ENCODE data around the gene FOSL1. TPM values are rescaled to one million over a fixed set of nuclear protein-coding genes. Genes with fewer than 3 reads are reported as not detected.

The FOSL1 gene
- total and polyA plus RNA-seq, 10 donors, result 0.42 to 5.4 (median 1.3) TPM

DNA sequence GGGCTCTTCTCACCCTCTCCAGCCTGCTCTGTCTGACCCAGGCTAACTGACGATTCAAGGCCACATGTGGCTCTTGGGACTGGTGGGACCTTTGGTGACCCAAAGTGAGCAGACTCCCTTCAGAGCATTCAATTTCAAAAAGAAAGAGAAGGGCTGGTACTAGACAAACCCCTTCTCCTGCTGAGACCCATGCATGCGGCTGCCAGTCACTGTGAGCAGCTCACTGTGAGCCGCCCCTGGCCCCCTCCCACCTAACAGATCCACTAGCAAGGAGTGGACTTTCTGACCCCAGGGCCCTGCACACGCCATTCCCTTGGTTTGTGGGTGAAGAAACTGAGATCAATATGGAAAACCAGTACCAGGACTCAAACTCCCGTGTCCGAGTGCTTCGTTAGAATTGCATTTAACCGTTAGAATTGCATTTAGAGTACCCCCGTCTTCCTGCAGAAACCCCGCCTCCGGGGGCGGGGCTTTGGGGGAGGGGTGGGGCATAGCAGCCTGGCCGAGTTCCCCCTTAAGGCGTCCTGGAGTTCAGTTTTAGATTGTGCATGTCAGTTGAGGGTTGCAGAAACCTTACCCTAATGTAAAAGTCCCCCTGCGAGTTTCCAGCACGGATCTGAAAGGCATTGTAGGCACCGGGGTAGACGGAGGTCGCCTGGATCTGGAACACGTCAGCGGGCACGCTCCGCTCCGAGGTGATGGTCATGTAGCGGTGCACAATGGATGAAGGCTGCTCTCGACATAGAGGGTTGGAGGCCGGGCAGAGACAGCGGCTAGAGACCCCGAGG is 32.7 kb downstream of the FOSL1 start:
- H3K4me3 ChIP-seq, result no peak overlapping the region
- 56 to 67% (median 62%) methylated on average over 28 to 29 of the region's 29 CpGs for WGBS, 5 donors
- TF ChIP-seq, protein P1, sequence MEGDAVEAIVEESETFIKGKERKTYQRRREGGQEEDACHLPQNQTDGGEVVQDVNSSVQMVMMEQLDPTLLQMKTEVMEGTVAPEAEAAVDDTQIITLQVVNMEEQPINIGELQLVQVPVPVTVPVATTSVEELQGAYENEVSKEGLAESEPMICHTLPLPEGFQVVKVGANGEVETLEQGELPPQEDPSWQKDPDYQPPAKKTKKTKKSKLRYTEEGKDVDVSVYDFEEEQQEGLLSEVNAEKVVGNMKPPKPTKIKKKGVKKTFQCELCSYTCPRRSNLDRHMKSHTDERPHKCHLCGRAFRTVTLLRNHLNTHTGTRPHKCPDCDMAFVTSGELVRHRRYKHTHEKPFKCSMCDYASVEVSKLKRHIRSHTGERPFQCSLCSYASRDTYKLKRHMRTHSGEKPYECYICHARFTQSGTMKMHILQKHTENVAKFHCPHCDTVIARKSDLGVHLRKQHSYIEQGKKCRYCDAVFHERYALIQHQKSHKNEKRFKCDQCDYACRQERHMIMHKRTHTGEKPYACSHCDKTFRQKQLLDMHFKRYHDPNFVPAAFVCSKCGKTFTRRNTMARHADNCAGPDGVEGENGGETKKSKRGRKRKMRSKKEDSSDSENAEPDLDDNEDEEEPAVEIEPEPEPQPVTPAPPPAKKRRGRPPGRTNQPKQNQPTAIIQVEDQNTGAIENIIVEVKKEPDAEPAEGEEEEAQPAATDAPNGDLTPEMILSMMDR (IDR thresholded peaks at IDR 0.05 in 8 of 11, conservative IDR thresholded peaks at IDR 0.05 in 3 of 11), result no peak
- TF ChIP-seq POLR2A (IDR thresholded peaks at IDR 0.05) (no peak), POLR2AphosphoS5 (IDR thresholded peaks at IDR 0.05) (no peak)
- intact Hi-C loops (cut with DNase I; ENCODE audit: low total_unique reads), result no loop called here
- H3K4me1 ChIP-seq, result peaks cover 8 to 75% (median 40%) of the 10 kb centered on the region in 6 donors
- H3K27me3 ChIP-seq (replicated peaks in 1 of 7), result peaks cover 0 to 5% (median 0%) of the 10 kb centered on the region in 7 donors
- DNase-seq, result peak; percentile 72
- H3K36me3 ChIP-seq, result peaks cover 5 to 60% (median 49%) of the 10 kb centered on the region in 6 donors
- peak overlapping the region in 1 of 8 donors; percentile 2 for H3K27ac ChIP-seq
- H3K9me3 ChIP-seq, result no peaks in the 10 kb centered on the region

DNA sequence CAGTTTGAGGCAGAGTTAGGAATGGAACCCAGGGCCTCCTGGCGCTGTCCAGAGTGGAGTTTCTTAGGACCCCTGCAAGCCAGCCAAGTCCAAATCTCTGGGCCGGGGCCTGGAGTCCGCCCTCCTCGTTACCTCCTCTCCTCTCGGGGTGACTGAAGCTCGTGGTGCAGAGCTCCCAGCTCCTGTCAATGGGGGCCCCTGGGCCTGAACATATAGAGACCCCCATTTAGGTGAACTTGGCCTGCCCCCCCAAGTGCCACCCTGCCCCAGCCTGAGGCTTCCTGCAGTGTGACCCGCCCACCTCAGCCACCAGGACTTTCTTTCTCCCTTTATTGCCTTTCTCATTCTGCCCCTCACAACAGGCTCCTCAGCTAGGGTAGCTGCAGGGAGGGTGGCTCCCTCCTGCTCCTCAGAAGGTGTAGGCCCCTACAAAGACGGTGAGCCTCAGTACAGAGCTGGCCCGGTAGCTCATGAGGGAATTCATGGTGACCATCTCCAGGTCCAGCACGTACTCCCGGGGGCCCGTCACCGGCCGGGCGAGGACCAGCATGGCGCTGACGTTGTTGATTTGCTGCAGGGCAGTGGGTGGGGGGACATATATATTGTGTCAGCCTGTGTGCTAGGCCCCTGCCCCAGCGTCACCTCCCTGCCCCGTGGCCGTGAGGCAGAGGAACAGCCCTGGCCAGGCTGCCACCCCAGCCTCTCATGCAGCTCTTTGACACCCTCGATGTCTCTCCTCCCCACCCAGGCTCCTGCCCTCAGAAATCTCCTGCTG is 33.5 kb downstream of the FOSL1 start:
- Histone ChIP-seq H3K27ac (peak overlapping the region in 1 of 8 donors; percentile 2), H3K9me3 (no peaks in the 10 kb centered on the region), H3K4me1 (peaks cover 14 to 75% (median 41%) of the 10 kb centered on the region in 6 donors), H3K4me3 (no peak overlapping the region), H3K27me3 (replicated peaks in 1 of 7) (no peaks in the 10 kb centered on the region), H3K36me3 (peaks cover 5 to 68% (median 55%) of the 10 kb centered on the region in 6 donors)
- peak; percentile 75 for DNase-seq
- intact Hi-C loops (cut with DNase I; ENCODE audit: low total_unique reads), result no loop called here
- TF ChIP-seq, protein P1 (IDR thresholded peaks at IDR 0.05 in 8 of 11, conservative IDR thresholded peaks at IDR 0.05 in 3 of 11), result no peak
- TF ChIP-seq POLR2A (IDR thresholded peaks at IDR 0.05) (no peak), POLR2AphosphoS5 (IDR thresholded peaks at IDR 0.05) (peak in 2 of 3 donors; percentile 34 to 60)
- 87 to 91% (median 90%) methylated on average over 14 to 21 of the region's 21 CpGs for WGBS, 5 donors

DNA sequence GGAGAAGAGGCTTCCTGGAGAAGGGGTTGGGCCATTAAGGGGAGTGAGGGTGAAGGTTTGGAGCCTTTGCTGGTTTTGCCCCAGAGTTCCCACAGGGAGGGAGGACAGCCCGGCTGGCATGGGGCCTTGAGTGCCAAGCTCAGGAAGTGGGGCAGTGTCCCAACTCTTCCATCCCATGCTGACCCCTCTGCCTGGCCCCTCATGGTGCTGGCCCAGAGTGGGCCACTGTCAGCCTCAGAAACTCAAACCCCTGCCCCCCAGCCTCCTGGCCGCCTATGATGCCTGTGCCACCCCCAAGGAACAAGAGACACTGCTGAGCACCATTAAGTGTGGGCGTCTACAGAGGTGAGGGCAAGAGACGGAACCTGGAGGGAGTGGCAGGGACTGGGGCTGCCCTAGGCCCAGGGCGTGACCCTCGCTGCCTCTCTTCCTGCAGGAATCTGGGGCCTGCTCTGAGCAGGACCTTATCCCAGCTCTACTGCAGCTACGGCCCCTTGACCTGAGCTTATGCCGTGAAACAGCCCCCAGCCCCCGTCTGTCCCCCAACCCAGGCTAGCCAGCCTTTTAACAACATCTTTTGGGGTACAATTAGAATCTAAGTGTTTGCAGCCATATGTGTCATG is 34.5 kb downstream of the FOSL1 start:
- 84 to 92% (median 88%) methylated on average over 9 of the region's 9 CpGs for WGBS, 5 donors
- H3K27ac ChIP-seq, result no peak overlapping the region
- H3K4me1 ChIP-seq, result peaks cover 17 to 75% (median 39%) of the 10 kb centered on the region in 6 donors
- intact Hi-C loops (cut with DNase I; ENCODE audit: low total_unique reads), result no loop called here
- no peaks in the 10 kb centered on the region for H3K27me3 ChIP-seq (replicated peaks in 1 of 7)
- TF ChIP-seq, protein P1 (IDR thresholded peaks at IDR 0.05 in 8 of 11, conservative IDR thresholded peaks at IDR 0.05 in 3 of 11), result no peak
- TF ChIP-seq POLR2A (IDR thresholded peaks at IDR 0.05), result no peak
- peak in 1 of 3 donors; percentile 14 for TF ChIP-seq POLR2AphosphoS5 (IDR thresholded peaks at IDR 0.05)
- H3K9me3 ChIP-seq, result no peaks in the 10 kb centered on the region
- H3K4me3 ChIP-seq, result no peak overlapping the region
- DNase-seq, result no peak
- H3K36me3 ChIP-seq, result peaks cover 5 to 70% (median 57%) of the 10 kb centered on the region in 6 donors

Measured in spleen (tissue), 11 donors.